ENCODE results near the gene PACRG.

- no peak for TF ChIP-seq POLR2A (IDR thresholded peaks at IDR 0.05; ENCODE audit: low read length)
- no peak for TF ChIP-seq GATA1 (IDR thresholded peaks at IDR 0.05; ENCODE audit: low read depth, low read length)
These were observed 21.5 kb upstream of the PACRG start for GRCh38 chr6:162706232-162706631.
